CD8-positive, alpha-beta memory T cell (primary cell): ENCODE results near the gene MTAP. TPM values are rescaled to one million over a fixed set of nuclear protein-coding genes. Genes with fewer than 3 reads are reported as not detected.

ENCODE experiments used
- CTCF ChIA-PET: fragments of 350-600 bp; sonication (Branson Sonifier 250); formaldehyde crosslinking; loops from one replicate; lab custom pipeline; 2021; ENCODE audit warnings: antibody characterized with exemption; lab: Charles Lee
- POLR2A ChIA-PET: fragments of 350-600 bp; sonication (Branson Sonifier 250); formaldehyde crosslinking; loops from one replicate; lab custom pipeline; 2021; ENCODE audit warnings: antibody characterized with exemption; lab: Charles Lee
- DNase-seq, 5 donors: peaks; one replicate each; pipeline versions ENCODE4 v3.0.0 to v3.0.0-alpha.2; 2020 to 2022; ENCODE audit warnings: mixed read lengths in 1 of 5
- H3K27ac ChIP-seq: one replicate; pipeline ENCODE4 v1.7.0; 2013; ENCODE audit warnings: low read depth, mild to moderate bottlenecking, low read length, moderate library complexity
- H3K27me3 ChIP-seq: 2 replicates; pipeline ENCODE4 v1.7.0; 2013; ENCODE audit warnings: low read length, mild to moderate bottlenecking; ENCODE audit not compliant: insufficient read depth, poor library complexity, severe bottlenecking
- H3K36me3 ChIP-seq: 2 replicates; pipeline ENCODE4 v1.7.0; 2013; ENCODE audit warnings: mild to moderate bottlenecking, low read length, moderate library complexity; ENCODE audit not compliant: insufficient read depth
- H3K4me1 ChIP-seq: 2 replicates; pipeline ENCODE4 v1.7.0; 2013; ENCODE audit warnings: mild to moderate bottlenecking, low read length, moderate library complexity; ENCODE audit not compliant: insufficient read depth
- H3K4me3 ChIP-seq: 2 replicates; pipeline ENCODE4 v1.7.0; 2013; ENCODE audit warnings: mild to moderate bottlenecking, low read length
- H3K9me3 ChIP-seq: 2 replicates; pipeline ENCODE4 v1.7.0; 2013; ENCODE audit warnings: mild to moderate bottlenecking, low read length
- H3K27ac Mint-ChIP-seq, 8 donors: one replicate each; pipeline ENCODE4 v1.8.0; 2020 to 2021; ENCODE audit warnings: mixed read lengths in 8 of 8, mild to moderate bottlenecking in 6 of 8, inconsistent platforms in 3 of 8, moderate library complexity in 3 of 8
- H3K27me3 Mint-ChIP-seq, 2 donors: one replicate each; pipeline ENCODE4 v1.8.0; 2020 to 2021; ENCODE audit warnings: mixed read lengths in 2 of 2, mild to moderate bottlenecking in 1 of 2, moderate library complexity in 1 of 2
- H3K36me3 Mint-ChIP-seq, 3 donors: one replicate each; pipeline ENCODE4 v1.8.0; 2020 to 2021; ENCODE audit warnings: mixed read lengths in 3 of 3, inconsistent platforms in 1 of 3, mild to moderate bottlenecking in 1 of 3
- H3K4me1 Mint-ChIP-seq, 3 donors: one replicate each; pipeline ENCODE4 v1.8.0; 2020 to 2021; ENCODE audit warnings: mixed read lengths in 3 of 3, inconsistent platforms in 1 of 3, mild to moderate bottlenecking in 1 of 3
- H3K4me3 Mint-ChIP-seq, 7 donors: one replicate each; pipeline ENCODE4 v1.8.0; 2020 to 2021; ENCODE audit warnings: mixed read lengths in 7 of 7, mild to moderate bottlenecking in 6 of 7, moderate library complexity in 4 of 7, inconsistent platforms in 2 of 7
- H3K9me3 Mint-ChIP-seq, 5 donors: one replicate each; pipeline ENCODE4 v1.8.0; 2020 to 2022; ENCODE audit warnings: mixed read lengths in 5 of 5, mild to moderate bottlenecking in 3 of 5, moderate library complexity in 2 of 5, inconsistent platforms in 1 of 5
- polyA plus RNA-seq: library from polyadenylated mRNA; unstranded; fragments of 300-500 nt; fragmentation: Illumina TruSeq; gene quantifications from one replicate; pipeline ENCODE4 v1.2.3, GENCODE V29; 2021
- total RNA-seq, 2 experiments: library from RNA; stranded (reverse); gene quantifications; one replicate each; pipeline ENCODE4 v1.2.3, GENCODE V29; 2021

Gene MTAP
- total and polyA plus RNA-seq, 3 experiments from 2014 or later, result 19.3 to 81.6 (median 77.4) TPM

DNA sequence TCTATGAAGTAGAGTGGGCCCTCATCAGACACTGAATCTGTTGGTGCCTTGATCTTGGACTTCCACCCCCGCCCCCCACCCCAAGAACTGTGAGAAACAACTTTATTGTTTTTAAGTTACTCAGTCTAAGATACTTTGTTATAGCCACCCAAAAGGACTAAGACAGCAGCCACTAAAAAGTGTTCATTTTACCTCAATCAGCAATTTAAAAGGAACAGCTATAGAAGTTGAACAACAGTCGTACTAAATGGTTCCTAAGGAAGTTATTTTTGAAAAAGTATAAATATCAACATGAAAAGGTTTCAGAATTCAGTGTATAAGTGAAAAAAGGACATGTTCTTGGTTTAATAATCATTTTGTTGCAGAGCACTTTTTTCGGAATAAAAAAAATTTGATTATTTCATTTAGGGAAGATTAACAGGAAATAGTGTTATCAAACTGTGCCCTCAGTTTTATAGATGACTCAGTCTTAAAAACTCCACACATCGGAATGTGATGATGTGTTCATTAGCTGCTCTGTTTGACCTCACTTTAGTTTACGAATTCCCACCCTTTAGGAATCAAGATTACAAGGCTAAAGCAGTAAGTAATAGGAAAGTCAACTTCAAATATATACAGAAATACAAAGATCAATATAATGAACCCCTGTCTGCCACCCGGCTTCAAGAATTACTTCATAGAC lies 71.2 kb downstream of the MTAP start:
- Histone ChIP-seq H3K27ac (no peak overlapping the region), H3K4me1 (no peaks in the 10 kb centered on the region), H3K4me3 (no peak overlapping the region), H3K27me3 (no peaks in the 10 kb centered on the region), H3K36me3 (no peaks in the 10 kb centered on the region), H3K9me3 (no peaks in the 10 kb centered on the region)
- Mint-ChIP-seq H3K9me3 (peaks cover 0 to 20% (median 9%) of the 10 kb centered on the region in 5 donors), H3K27ac (no peak overlapping the region), H3K4me1 (peaks cover 0 to 8% (median 6%) of the 10 kb centered on the region in 3 donors), H3K4me3 (no peak overlapping the region), H3K27me3 (no peaks in the 10 kb centered on the region), H3K36me3 (peaks cover 18 to 65% (median 49%) of the 10 kb centered on the region in 3 donors)
- DNase-seq, result no peak
- ChIA-PET POLR2A (no interaction called here), CTCF (no interaction called here)

DNA sequence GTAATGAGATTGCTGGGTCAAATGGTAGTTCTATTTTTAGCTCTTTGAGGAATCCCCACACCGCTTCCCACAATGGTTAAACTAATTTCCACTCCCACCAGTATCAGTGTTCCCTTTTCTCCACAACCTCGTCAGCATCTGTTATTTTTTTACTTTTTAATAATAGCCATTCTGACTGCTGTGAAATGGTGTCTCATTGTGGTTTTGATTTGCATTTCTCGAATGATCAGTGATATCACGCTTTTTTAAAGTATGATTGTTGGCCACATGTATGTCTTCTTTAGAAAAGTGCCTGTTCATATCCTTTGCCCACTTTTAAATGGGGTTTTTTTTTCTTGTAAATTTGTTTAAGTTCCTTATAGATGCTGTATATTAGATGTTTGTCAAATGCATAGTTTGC lies 73.5 kb downstream of the MTAP start:
- no peak overlapping the region for H3K27ac Mint-ChIP-seq
- peaks cover 28 to 87% (median 68%) of the 10 kb centered on the region in 3 donors for H3K36me3 Mint-ChIP-seq
- H3K4me3 Mint-ChIP-seq, result no peak overlapping the region
- DNase-seq, result no peak
- Histone ChIP-seq H3K9me3 (no peaks in the 10 kb centered on the region), H3K4me3 (no peak overlapping the region), H3K4me1 (no peaks in the 10 kb centered on the region), H3K27me3 (no peaks in the 10 kb centered on the region), H3K27ac (no peak overlapping the region), H3K36me3 (no peaks in the 10 kb centered on the region)
- peaks cover 0 to 10% (median 6%) of the 10 kb centered on the region in 3 donors for H3K4me1 Mint-ChIP-seq
- peaks cover 5 to 34% (median 19%) of the 10 kb centered on the region in 5 donors for H3K9me3 Mint-ChIP-seq
- POLR2A ChIA-PET, result no interaction called here
- no peaks in the 10 kb centered on the region for H3K27me3 Mint-ChIP-seq
- CTCF ChIA-PET, result no interaction called here

DNA sequence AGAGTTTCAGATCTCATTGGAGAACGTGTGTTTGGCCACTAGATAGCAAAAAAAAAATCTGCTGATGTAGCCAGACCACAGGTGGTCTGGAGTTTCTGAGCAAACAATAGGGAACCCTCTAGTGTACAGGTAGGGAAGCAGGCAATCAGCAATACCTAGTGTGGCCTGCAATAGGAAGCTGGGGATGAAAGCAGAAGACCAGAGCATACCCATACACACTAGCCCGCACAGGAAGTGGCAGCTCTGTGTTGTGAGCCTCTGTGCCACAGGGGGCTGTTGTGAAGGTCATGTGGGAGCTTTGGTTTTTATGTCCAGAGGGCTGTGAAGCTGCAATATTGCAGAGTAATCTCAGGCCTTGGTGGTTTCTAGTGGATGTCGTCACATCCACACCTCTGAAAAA lies 81.2 kb downstream of the MTAP start:
- Histone ChIP-seq H3K4me3 (no peak overlapping the region), H3K9me3 (no peaks in the 10 kb centered on the region), H3K4me1 (no peaks in the 10 kb centered on the region), H3K36me3 (no peaks in the 10 kb centered on the region), H3K27me3 (no peaks in the 10 kb centered on the region), H3K27ac (no peak overlapping the region)
- ChIA-PET POLR2A (no interaction called here), CTCF (no interaction called here)
- H3K4me3 Mint-ChIP-seq, result no peak overlapping the region
- no peak for DNase-seq
- H3K36me3 Mint-ChIP-seq, result peaks cover 34 to 72% (median 44%) of the 10 kb centered on the region in 3 donors
- H3K4me1 Mint-ChIP-seq, result peaks cover 10 to 12% (median 10%) of the 10 kb centered on the region in 3 donors
- H3K27me3 Mint-ChIP-seq, result no peaks in the 10 kb centered on the region
- H3K27ac Mint-ChIP-seq, result peak overlapping the region in 1 of 8 donors; percentile 11
- H3K9me3 Mint-ChIP-seq, result peaks cover 16 to 47% (median 22%) of the 10 kb centered on the region in 5 donors

DNA sequence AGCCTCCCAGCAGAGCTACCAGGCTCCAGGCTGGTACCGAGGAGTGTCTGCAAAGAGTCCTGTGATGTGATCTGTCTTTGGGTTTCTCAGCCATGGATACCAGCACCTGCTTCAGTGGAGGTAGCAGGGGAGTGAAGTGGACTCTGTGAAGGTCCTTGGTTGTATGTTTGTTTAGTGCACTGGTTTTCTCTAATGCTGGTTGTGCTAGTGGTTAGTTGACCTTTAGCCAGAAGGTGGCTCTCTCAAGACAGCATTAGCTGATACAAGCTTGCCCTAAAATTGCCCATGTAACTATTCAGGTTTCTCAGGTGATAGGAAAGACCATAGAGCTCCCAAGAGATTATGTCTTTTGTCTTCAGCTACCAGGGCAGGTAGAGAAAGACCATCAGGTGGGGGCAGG lies 87.2 kb downstream of the MTAP start:
- ChIA-PET POLR2A (no interaction called here), CTCF (no interaction called here)
- peaks cover 9 to 75% (median 44%) of the 10 kb centered on the region in 5 donors for H3K9me3 Mint-ChIP-seq
- H3K4me3 Mint-ChIP-seq, result no peak overlapping the region
- no peaks in the 10 kb centered on the region for H3K9me3 ChIP-seq
- no peaks in the 10 kb centered on the region for H3K4me1 Mint-ChIP-seq
- H3K36me3 ChIP-seq, result no peaks in the 10 kb centered on the region
- no peak overlapping the region for H3K4me3 ChIP-seq
- H3K27ac ChIP-seq, result no peak overlapping the region
- no peaks in the 10 kb centered on the region for H3K27me3 Mint-ChIP-seq
- no peaks in the 10 kb centered on the region for H3K4me1 ChIP-seq
- no peak for DNase-seq
- peaks cover 27 to 82% (median 54%) of the 10 kb centered on the region in 3 donors for H3K36me3 Mint-ChIP-seq
- H3K27me3 ChIP-seq, result no peaks in the 10 kb centered on the region
- peak overlapping the region in 1 of 8 donors; percentile 79 for H3K27ac Mint-ChIP-seq

DNA sequence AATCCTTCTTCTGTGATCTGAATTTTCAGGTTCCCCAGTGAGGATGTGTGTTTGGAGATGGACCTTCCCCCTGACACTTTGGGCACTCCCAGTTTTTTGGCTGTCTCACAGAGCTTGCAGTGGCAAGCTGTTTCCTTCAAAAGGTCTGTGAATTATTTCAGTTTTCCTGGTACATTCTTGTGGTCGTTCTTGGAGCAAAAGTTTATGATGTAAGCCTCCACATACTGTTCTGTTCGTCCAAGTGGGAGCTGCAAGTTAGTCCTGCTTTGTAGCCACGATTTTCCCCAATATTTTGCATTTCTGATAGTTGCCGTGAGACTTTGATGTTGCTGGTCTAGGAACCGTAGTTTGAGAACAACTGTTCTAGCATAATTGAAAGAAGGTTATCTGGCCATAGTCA lies 88.3 kb downstream of the MTAP start:
- no peaks in the 10 kb centered on the region for H3K4me1 Mint-ChIP-seq
- no peak overlapping the region for H3K27ac Mint-ChIP-seq
- DNase-seq, result no peak
- Histone ChIP-seq H3K36me3 (no peaks in the 10 kb centered on the region), H3K27ac (no peak overlapping the region), H3K4me3 (no peak overlapping the region), H3K27me3 (no peaks in the 10 kb centered on the region), H3K4me1 (no peaks in the 10 kb centered on the region), H3K9me3 (no peaks in the 10 kb centered on the region)
- H3K9me3 Mint-ChIP-seq, result peaks cover 11 to 79% (median 53%) of the 10 kb centered on the region in 5 donors
- H3K27me3 Mint-ChIP-seq, result no peaks in the 10 kb centered on the region
- H3K36me3 Mint-ChIP-seq, result peaks cover 24 to 75% (median 51%) of the 10 kb centered on the region in 3 donors
- POLR2A ChIA-PET, result no interaction called here
- CTCF ChIA-PET, result no interaction called here
- no peak overlapping the region for H3K4me3 Mint-ChIP-seq

DNA sequence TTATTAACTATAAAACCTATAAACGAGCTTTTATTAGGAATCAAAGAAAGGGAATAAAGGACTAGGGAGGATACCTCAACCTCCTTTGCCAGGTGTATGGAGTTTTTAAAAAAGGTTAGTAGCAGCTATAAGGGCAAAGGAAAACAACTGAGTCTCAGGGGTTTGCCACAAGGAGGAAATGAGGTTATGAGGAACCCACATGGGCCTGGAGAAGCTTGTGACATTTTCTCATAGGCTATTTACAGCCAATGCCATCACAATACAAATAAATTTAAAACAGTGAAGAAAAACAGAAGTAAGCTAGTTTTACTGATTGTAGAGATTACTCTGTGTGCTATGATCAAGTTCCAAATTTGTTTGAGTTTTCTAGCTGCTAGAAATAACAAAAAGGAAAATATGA lies 99.1 kb downstream of the MTAP start:
- no peaks in the 10 kb centered on the region for H3K36me3 ChIP-seq
- H3K4me3 ChIP-seq, result no peak overlapping the region
- Mint-ChIP-seq H3K27ac (no peak overlapping the region), H3K36me3 (peaks cover 6 to 39% (median 6%) of the 10 kb centered on the region in 3 donors), H3K9me3 (peaks cover 22 to 72% (median 58%) of the 10 kb centered on the region in 5 donors), H3K4me3 (peak overlapping the region in 1 of 7 donors; percentile 37), H3K27me3 (no peaks in the 10 kb centered on the region), H3K4me1 (no peaks in the 10 kb centered on the region)
- ChIA-PET POLR2A (no interaction called here), CTCF (no interaction called here)
- peaks cover 9% of the 10 kb centered on the region for H3K9me3 ChIP-seq
- no peaks in the 10 kb centered on the region for H3K27me3 ChIP-seq
- H3K4me1 ChIP-seq, result no peaks in the 10 kb centered on the region
- no peak overlapping the region for H3K27ac ChIP-seq
- no peak for DNase-seq

DNA sequence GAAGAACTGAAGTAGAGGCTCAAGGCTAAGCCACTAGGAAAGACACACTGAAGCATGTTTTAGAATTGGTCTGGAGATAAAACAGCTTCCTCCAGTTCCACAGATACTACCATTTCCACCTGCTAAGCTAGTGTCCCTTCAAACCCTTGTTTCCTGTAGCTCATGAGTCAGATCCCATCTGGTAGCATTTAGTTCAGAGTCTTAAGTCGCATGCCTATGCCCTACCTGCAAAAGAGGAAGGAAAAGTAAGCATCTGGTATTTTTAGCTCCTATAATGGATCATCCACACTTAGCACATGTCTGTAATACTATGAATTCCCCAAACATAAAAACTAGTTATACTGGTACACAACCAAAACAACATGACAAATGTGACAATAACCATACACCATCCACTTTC lies 99.7 kb downstream of the MTAP start:
- Histone ChIP-seq H3K9me3 (peaks cover 9% of the 10 kb centered on the region), H3K36me3 (no peaks in the 10 kb centered on the region), H3K4me3 (no peak overlapping the region), H3K4me1 (no peaks in the 10 kb centered on the region), H3K27me3 (no peaks in the 10 kb centered on the region), H3K27ac (no peak overlapping the region)
- no peaks in the 10 kb centered on the region for H3K27me3 Mint-ChIP-seq
- peak overlapping the region in 1 of 8 donors; percentile 50 for H3K27ac Mint-ChIP-seq
- H3K4me3 Mint-ChIP-seq, result no peak overlapping the region
- ChIA-PET CTCF (no interaction called here), POLR2A (no interaction called here)
- peaks cover 6 to 43% (median 6%) of the 10 kb centered on the region in 3 donors for H3K36me3 Mint-ChIP-seq
- no peak for DNase-seq
- peaks cover 21 to 71% (median 58%) of the 10 kb centered on the region in 5 donors for H3K9me3 Mint-ChIP-seq
- H3K4me1 Mint-ChIP-seq, result no peaks in the 10 kb centered on the region

DNA sequence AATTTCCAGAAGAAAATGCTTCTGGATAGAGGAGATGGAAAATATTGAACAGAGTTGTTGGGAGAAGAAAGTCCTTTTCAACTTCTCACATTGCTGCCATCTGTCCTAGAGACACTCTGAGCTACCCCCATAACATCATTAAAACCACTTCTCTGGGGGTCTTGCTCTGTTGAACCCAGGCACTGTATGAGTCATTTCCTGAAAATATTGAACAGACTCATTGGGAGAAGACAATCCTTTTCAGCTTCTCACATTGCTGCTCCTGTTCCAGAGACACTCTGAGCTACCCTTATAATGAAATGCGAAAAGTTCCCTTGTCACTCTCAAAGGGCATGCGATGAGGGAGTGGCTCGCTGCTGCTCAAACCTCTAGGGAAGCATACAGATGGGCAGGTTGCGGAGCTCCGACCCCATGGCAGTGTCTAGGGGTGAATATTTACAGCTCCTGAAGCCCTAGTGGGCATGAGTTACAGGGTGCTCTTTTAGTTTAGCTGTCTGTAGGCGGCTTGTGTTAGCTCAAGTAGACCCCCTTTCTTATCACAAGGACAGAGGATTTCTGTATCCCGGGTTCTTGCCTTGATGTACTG lies 101.0 kb downstream of the MTAP start:
- CTCF ChIA-PET, result interaction anchor here (1.0 kb wide), 1 partner anchor 12 kb away, joined by 3 read pairs; no protein-coding TSS in a partner anchor
- no peak overlapping the region for H3K4me3 ChIP-seq
- peaks cover 9% of the 10 kb centered on the region for H3K9me3 ChIP-seq
- Mint-ChIP-seq H3K36me3 (peaks cover 8 to 50% (median 9%) of the 10 kb centered on the region in 3 donors), H3K4me3 (no peak overlapping the region), H3K9me3 (peaks cover 20 to 69% (median 56%) of the 10 kb centered on the region in 5 donors), H3K27ac (no peak overlapping the region), H3K27me3 (no peaks in the 10 kb centered on the region), H3K4me1 (no peaks in the 10 kb centered on the region)
- no peaks in the 10 kb centered on the region for H3K4me1 ChIP-seq
- no peaks in the 10 kb centered on the region for H3K27me3 ChIP-seq
- POLR2A ChIA-PET, result no interaction called here
- no peak for DNase-seq
- no peaks in the 10 kb centered on the region for H3K36me3 ChIP-seq
- no peak overlapping the region for H3K27ac ChIP-seq
